Activated T-cell treated with anti-CD3 and anti-CD28 coated beads for 24 hours (primary cell): Measurements from ENCODE around the gene KL.

Experiments used
- DNase-seq: peaks from one replicate; pipeline ENCODE4 v3.0.0-alpha.2; 2020; ENCODE audit warnings: low read depth

The KL gene

GRCh38 chr13:33037673-33038072, 21.4 kb downstream of the KL start:
- DNase-seq: no peak

- DNase-seq: no peak
These were observed 23.9 kb downstream of the KL start for GRCh38 chr13:33040090-33040489.

- DNase-seq: no peak
These were observed 29.8 kb downstream of the KL start for GRCh38 chr13:33045851-33046592.

GRCh38 chr13:33050161-33050560, 33.9 kb downstream of the KL start:
- no peak for DNase-seq

GRCh38 chr13:33051632-33052031, 35.4 kb downstream of the KL start:
- no peak for DNase-seq

- no peak for DNase-seq
These were observed 36.5 kb downstream of the KL start for GRCh38 chr13:33052506-33053280.

GRCh38 chr13:33053397-33054066, 37.3 kb downstream of the KL start:
- DNase-seq: no peak

- no peak for DNase-seq
These were observed 41.0 kb downstream of the KL start for GRCh38 chr13:33057019-33057780.

- no peak for DNase-seq
These were observed 42.6 kb downstream of the KL start for GRCh38 chr13:33058776-33059327.

- no peak for DNase-seq
These were observed 44.6 kb downstream of the KL start for GRCh38 chr13:33060815-33061214.

GRCh38 chr13:33066329-33066728, 50.1 kb downstream of the KL start:
- no peak for DNase-seq

- no peak for DNase-seq
These were observed 53.1 kb downstream of the KL start for GRCh38 chr13:33069365-33069764.

- DNase-seq: no peak
These were observed 54.5 kb downstream of the KL start for GRCh38 chr13:33070713-33071112.

- no peak for DNase-seq
These were observed 56.1 kb downstream of the KL start for GRCh38 chr13:33072282-33072681.

- DNase-seq: no peak
These were observed 56.5 kb downstream of the KL start for GRCh38 chr13:33072759-33073158.

GRCh38 chr13:33073338-33073737, 57.1 kb downstream of the KL start:
- DNase-seq: no peak

GRCh38 chr13:33076001-33076992, 60.1 kb downstream of the KL start:
- no peak for DNase-seq

GRCh38 chr13:33078263-33078662, 62.0 kb downstream of the KL start:
- no peak for DNase-seq

- no peak for DNase-seq
These were observed 63.7 kb downstream of the KL start for GRCh38 chr13:33079960-33080359.

- DNase-seq: no peak
These were observed 64.9 kb downstream of the KL start for GRCh38 chr13:33080972-33081590.
